Stimulated activated CD4-positive, alpha-beta T cell treated with anti-CD3 and anti-CD28 coated beads, Interleukin-4, amount 100 ng/mL, for 1 hour (primary cell): ENCODE results near the gene CSNK1A1.
"Not testable (repeated sequence)": the region's sequence is repeated elsewhere in the genome, so short reads cannot be mapped to it uniquely, and the experiment has no call there.

ENCODE experiments used
- DNase-seq: peaks from one replicate; pipeline ENCODE4 v3.0.0-alpha.2; 2020

CSNK1A1 gene

DNA sequence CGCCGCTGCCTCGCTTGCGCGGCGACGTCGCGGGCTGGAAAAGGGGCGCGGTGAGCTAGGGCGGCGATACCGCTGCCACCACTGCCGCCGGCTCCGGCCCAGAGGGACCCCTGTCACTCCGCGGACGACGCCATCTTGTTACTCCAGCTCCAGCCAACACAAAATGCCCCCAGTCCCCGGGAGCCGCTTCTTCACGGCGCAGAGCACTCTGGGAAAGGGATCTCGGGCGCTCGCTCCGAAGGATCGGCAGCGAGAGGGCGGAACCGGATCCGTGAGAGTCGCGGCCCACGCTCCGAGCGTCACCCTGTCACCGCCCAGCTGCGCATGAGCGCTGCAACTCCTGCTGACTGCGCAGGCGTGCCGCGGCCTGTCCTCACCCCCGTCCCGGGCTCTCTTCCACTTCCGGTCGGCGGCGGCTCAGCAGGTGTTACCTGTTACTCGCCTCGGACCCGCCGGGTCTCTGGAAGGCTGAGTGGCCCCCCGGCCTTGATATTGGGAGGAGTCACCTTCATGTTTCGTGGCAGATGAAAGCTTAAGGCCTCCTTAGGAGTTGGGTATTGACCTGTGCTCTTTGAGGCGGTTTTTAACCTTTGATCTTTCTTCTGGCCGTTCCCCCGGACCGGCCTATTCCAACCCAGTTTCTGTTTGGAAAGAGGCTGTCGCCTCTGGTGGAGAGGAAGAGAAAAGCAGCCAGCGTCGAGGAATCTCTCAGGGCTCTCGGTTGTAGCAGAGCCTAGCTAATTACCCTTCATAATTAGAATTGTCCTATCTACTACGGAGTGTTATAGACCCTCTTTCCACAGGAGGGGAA lies at the start of gene CSNK1A1:
TSS of gene CSNK1A1 (minus strand) at position 213 of the 811 bp plus-strand sequence. CDS start 475 bp downstream, outside the sequence.
- DNase-seq: peak; percentile 99

GRCh38 chr5:149600932-149601331 lies 49.7 kb upstream of the CSNK1A1 start:
- DNase-seq: no peak

- no peak for DNase-seq
Measured at GRCh38 chr5:149599375-149599774, 48.1 kb upstream of the CSNK1A1 start.

GRCh38 chr5:149598966-149599365 lies 47.7 kb upstream of the CSNK1A1 start:
- no peak for DNase-seq

- DNase-seq: not testable (repeated sequence)
Measured at GRCh38 chr5:149598234-149598633, 47.0 kb upstream of the CSNK1A1 start.

DNA sequence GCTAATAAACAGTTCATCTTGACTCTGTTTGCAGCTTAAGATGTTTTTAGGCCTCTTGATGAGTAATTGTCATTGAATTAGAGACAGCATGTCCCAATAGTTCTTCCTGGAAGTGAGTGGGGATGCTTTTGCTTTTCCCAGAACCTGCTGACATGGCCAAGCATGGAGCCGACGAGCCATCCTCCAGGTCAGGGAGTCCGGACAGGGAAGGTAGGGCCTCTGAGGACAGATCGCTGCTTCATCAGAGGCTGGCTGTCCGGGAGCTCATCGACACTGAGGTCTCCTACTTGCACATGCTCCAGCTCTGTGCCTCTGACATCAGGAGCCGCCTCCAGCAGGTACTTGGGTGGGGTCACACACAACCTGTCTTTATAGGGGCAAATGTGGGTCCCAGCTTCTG lies 46.4 kb upstream of the CSNK1A1 start:
- DNase-seq: no peak

DNA sequence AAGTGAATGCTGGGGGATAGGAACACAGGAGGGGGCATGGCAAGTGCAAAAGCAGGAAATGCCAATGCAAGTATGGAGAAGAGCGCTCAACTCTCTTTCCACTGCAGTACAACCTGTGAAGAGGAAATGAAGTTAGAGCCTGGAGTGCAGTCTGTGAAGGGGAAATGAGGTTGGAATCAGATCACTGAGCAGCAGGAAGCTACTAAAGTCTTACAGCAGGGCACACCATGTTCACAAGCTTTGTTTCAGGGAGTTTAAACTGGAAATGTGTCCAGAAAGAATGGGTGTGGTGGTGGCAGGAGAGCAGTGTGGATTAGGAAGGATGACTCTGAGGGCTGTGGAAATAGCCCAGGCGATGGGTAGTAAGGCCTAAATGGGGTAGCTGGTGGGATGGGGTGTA lies 45.5 kb upstream of the CSNK1A1 start:
- DNase-seq: no peak

DNA sequence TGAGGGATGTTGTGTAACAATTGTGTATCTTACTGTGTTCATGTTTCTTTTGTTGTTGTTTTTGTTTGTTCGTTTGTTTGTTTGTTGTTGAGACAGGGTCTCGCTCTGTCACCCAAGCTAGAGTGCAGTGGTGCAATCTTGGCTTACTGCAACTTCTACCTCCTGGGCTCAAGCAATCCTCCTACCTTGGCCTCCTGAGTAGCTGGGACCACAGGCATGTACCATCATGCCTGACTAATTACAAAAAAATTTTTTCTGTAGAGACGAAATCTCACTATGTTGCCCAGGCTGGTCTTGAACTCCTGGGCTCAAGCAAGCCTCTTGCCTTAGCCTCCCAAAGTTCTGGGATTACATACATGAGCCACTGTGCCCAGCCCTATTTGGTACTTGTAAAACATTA lies 43.9 kb upstream of the CSNK1A1 start:
- not testable (repeated sequence) for DNase-seq

- no peak for DNase-seq
Measured at GRCh38 chr5:149594206-149594895, 43.1 kb upstream of the CSNK1A1 start.

DNA sequence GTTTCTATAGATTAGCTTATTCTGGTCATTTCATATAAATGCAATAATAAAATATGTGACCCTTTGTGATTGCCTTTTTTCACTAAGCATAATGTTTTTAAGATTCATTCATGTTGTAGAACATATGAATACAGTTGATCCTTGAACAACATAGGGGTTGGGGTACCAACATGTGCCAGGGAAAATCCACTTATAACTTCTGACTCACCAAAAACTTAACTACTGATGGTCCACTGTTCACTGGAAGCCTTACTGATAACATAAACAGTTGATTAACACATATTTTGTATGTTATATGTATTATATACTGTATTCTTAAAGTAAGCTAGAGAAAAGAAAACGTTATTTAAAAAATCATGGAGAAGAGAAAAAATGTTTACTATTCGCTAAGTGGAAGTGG lies 42.1 kb upstream of the CSNK1A1 start:
- no peak for DNase-seq

GRCh38 chr5:149588936-149589335 lies 37.7 kb upstream of the CSNK1A1 start:
- no peak for DNase-seq

DNA sequence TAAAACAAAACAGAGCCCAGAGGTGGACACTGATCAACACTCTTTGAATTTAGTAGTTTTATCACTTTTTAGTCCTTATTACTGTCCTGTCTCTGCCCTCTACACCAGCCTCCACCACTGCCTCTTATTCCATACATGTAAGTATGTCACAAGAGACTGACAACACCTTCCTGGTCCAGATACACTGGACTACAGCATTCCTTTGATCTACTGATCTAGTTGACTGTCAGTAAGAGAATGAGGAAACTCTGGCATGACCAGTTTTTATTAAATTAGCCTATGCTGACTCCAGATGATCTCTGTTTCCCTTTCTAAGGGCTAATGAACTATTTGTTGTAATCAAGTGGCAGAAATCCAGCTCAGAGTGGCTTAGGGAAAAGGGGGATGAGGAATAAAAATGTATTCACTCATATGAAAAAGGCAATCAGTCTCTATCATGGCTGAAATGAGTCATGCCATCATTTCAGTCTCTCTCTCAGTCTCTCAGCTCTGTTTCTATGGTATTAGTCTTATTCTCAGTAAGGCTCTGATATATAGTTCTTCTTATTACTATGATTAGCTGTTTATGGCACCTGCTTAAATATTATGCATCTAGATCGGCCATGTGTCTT lies 35.6 kb upstream of the CSNK1A1 start:
- no peak for DNase-seq

DNA sequence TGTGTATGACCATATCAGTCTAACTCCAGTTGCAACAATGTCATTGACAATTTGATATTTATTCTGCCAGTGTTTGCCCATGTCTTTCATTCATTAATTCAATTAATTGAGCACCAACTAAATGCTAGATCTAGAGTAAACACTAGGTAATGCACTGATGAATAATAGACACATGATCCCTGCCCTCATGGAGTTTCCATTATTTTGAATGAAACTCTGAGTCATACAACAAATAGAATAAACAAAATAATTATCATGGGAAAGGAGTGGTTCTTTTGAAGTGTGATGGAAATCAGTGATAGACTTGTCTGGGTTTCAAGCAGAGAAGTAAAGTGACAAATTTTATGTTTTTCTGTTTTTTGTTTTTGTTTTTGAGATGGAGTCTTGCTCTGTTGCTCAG lies 34.7 kb upstream of the CSNK1A1 start:
- no peak for DNase-seq

DNA sequence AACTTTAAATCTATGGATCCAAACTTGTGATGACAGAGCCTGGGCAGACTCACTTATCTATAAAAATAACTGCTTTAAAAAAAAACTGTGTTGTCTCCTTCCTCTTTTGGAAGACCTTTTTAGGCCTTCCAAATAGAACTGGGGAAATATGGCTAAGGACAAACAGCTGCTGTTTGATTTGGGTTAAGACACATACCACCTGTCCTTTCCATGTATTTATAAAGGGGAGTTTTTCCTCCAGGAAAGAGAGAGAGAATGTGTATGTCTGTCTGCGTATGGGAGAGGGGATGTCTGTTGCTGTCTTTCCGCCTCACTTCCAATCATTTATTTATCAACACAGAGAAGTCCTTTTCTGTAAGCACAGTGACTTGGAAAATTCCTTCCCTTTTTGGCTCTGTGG lies 32.9 kb upstream of the CSNK1A1 start:
- DNase-seq: no peak

GRCh38 chr5:149583394-149583793 lies 32.2 kb upstream of the CSNK1A1 start:
- DNase-seq: no peak

DNA sequence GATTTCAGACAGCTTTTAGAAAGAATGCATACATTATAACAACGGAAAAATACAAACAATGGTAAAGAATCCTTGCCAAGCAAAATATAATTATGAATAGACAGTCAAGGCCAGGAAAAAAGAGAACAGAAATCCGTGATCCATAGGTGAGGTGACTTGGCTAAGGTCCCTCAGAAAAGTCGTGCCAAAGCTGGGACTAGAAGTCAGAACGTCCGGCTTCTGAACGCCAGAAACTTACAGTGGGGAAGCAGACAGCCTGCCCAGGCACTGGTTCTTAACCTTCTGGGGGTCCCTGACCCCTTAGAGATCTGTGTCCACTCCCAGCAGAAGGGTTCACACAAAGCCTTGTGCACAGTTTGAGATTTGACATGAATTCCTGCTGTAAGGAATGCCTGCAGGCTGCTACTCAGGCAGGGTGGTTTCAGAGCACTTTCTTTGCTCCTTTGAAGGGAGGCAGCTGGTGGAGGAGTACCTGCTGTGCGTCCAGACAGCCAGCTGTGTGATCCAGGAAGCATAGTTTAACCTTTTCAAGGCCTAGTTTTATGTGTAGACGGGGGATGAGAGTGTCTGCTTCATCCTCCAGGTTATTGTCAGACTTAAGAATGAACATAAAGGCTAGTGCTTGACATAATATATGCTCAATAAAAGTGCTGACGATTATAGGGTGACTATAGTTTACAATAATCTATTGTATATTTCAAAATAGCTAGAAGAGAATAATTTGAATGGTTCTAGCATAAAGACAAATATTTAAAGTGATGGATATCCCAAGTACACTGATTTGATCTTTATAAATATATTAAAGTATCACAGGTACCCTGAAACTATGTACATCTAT lies 30.9 kb upstream of the CSNK1A1 start:
- no peak for DNase-seq

GRCh38 chr5:149581192-149581861 lies 30.1 kb upstream of the CSNK1A1 start, which contains the start of gene ARHGEF37:
Gene ARHGEF37, plus strand, starts transcription at chr5:149581498. Its CDS starts 16,272 bp downstream, at chr5:149597770.
- DNase-seq: peak; percentile 59

- no peak for DNase-seq
Measured at GRCh38 chr5:149580808-149581191, 29.6 kb upstream of the CSNK1A1 start.

GRCh38 chr5:149578896-149579295 lies 27.7 kb upstream of the CSNK1A1 start:
- DNase-seq: no peak

DNA sequence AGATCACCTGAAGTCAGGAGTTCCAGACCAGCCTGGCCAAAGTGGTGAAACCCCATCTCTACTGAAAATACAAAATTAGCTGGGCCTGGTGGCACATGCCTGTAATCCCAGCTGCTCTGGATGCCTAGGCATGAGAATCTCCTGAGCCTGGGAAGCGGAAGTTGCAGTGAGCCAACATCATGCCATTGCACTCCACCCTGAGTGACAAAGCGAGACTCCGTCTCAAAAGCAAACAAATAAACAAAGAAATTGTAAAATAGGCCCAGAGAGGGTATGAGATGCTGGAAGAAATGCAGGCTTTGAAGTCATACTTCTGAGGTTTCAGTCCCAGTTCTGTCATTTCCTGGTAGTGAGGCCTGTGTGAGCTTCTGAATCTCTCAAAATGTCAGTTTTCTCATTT lies 24.8 kb upstream of the CSNK1A1 start:
- DNase-seq: no peak

- DNase-seq: no peak
Measured at GRCh38 chr5:149575131-149575530, 23.9 kb upstream of the CSNK1A1 start.

GRCh38 chr5:149572576-149573231 lies 21.5 kb upstream of the CSNK1A1 start:
- no peak for DNase-seq
